NCI-H1092 treated with DMSO at 0.1 percent for 48 hours (cell line): Measurements from ENCODE around the gene NEK3.
"Not testable (repeated sequence)": the region's sequence is repeated elsewhere in the genome, so short reads cannot be mapped to it uniquely, and the experiment has no call there.

Experiments used
- DNase-seq: peaks from one replicate; lab custom pipeline; 2025; lab: John Stamatoyannopoulos, UW

NEK3 gene

DNA sequence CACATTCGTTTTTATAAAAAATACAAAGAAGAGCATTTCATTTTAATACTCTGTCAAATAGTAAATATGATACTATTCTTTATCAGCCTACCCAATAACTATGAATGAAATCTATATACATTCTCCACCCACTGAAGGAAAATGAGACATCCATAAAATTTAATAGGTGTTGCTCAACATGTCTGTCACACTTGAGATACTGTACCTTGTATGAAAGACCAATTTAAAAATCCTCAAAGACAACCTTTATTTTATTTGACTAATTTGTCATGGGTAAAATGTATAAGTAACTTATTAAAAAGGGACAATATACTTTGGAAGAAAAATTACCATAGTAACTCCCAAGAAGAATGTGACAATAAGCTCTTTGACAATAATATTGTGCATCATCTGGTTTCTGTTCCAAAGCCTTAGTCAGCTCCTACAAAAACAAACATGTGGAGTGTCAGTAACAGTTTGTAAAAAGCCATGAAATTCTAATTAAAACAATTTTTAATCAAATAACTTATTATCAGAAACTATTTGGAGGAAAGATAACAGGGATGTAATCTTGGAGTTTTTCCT lies 11.5 kb upstream of the NEK3 start:
- not testable (repeated sequence) for DNase-seq

- no peak for DNase-seq
These were observed 10.4 kb upstream of the NEK3 start for GRCh38 chr13:52169839-52170238.

- no peak for DNase-seq
These were observed 6.0 kb upstream of the NEK3 start for GRCh38 chr13:52165411-52165810.

GRCh38 chr13:52164989-52165388 lies 5.6 kb upstream of the NEK3 start:
- DNase-seq: no peak

GRCh38 chr13:52163878-52164277 lies 4.5 kb upstream of the NEK3 start:
- DNase-seq: not testable (repeated sequence)

DNA sequence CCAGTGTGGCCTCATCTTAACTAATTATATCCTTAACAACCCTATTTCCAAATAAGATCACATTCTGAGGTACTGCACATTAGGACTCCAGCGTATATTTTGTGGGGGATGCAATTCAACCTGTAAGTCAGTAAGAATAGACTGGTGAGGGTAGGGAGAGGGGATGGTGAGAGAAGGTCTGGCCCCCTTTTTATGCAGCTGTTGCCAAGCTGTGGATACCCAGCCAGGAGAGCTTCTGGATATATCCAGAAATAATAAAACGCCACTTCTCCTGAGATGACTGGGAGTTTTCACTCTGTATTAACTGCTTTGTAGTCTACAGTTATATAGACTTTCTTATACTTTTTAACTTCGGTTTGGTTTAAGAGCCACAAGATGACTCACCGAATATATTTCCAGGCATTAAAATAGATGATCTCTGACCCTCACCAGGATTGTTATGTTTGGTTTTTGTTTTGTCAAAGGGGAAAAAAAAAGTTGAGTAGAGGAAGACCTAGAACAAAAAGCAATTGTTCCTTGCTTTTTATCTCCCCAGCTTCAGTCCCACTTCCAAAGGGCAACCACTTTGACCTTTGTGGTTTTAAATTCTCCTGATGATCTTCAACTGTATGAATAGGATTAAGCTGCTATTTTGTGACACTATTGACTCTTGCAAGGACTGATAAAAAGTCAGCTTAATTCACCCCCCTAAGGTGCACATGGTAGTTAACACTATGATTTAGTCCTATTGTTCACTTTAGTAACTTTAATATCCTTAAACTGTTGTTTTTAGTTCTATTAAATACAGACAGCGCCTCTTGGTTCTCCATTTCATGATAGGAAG lies 3.1 kb upstream of the NEK3 start:
- DNase-seq: no peak

DNA sequence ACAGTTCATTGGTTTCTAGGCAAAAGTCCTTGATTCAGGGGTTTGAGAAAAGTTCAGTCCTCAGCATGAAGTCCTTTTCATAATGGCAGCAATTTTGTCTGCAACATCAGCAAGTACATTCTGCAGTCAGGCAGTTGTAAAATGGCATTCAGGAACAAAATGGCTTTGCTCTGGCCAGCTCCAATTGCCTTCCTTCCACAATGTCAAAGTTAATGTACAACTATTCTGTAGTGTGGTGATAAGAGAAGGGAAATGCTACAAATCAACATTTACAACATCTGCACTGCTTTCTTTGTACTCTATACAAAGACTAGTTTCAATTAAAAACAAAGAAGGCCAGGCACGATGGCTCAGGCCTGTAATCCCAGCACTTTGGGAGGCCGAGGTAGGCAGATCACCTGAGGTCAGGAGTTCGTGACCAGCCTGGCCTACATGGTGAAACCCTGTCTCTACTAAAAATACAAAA lies 1.8 kb upstream of the NEK3 start:
- no peak for DNase-seq

DNA sequence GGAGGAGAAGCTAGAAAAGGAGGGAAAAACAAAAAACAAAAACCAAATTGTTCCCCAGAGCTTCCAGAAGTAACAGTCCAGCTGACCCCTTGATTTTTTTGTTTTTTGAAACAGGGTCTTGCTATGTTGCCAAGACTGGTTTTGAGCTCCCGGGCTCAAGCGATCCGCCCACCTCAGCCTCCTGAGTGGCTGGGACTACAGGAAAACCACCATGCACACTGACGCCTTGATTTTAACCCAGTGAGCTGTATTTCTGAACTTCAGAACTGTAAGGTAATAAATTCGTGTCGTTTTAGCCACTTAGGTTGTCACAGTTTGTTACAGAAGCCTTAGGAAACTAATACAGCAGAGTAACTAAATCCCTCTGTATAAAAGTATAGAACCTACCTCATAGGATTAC lies 1.1 kb upstream of the NEK3 start:
- DNase-seq: no peak

- no peak for DNase-seq
These were observed 656 bp upstream of the NEK3 start for GRCh38 chr13:52160053-52160452.

DNA sequence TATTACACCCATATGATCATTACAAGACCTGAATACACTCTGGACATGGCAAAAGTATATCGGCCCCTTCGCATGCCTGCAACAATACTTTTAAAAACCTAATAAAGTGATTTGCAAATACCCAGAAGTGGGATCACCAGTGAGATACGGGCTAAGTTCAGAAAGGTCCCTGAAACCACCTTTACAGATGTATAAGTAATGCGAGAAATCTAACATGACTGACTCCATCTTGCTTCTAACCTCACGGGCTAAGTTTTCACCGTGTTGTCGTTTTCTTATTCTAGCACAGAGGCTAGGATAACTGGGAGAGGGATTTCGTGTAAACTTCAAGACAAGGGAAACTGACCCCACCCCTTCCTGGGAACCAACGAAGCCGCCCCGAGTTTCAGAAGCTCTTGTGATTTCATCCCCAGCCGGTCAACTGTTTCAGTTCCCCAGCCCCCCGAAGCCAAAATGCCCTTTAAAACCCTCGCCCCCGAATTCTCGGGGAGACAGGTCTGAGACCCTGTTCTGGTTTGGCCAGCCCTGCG lies 703 bp downstream of the NEK3 start:
- no peak for DNase-seq

GRCh38 chr13:52156724-52157261 lies 2.6 kb downstream of the NEK3 start:
- DNase-seq: no peak

GRCh38 chr13:52155177-52155576 lies 4.2 kb downstream of the NEK3 start:
- no peak for DNase-seq

DNA sequence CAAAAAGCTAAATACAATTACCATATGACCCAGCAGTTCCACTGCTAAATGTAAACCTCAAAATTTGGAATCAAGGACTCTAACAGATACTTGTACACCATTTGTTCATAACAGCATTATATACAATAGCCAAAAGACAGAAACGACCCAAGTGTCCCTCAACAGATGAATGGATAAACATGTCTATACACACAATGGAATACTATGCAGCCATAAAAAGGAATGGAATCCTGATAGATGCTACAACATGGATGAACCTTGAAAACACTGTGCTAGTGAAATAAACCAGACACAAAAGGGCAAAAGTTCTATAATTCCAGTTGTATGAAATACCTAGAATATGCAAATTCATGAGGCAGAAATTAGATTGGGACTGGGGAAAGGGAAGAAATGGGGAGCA lies 12.2 kb downstream of the NEK3 start:
- DNase-seq: no peak

DNA sequence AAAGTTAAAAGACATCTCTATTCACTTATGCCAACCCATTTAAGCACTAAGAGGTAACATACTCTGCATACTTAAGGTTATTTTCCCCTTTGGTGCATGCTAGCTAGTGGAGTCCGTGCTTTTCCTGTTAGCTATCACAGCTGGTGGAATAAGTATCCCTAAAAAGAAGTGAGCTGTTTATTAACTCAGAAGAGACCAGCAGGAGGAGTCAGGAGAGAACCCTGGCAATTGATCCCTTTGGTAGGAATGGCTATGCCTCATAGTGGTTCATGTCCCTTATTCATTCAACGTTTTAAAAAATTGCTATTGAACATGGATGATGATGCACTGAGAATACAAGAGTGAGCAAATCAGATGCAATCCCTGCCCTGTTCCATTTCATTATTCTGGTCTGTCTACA lies 18.1 kb downstream of the NEK3 start:
- no peak for DNase-seq

- DNase-seq: no peak
These were observed 21.9 kb downstream of the NEK3 start for GRCh38 chr13:52137489-52137888.

DNA sequence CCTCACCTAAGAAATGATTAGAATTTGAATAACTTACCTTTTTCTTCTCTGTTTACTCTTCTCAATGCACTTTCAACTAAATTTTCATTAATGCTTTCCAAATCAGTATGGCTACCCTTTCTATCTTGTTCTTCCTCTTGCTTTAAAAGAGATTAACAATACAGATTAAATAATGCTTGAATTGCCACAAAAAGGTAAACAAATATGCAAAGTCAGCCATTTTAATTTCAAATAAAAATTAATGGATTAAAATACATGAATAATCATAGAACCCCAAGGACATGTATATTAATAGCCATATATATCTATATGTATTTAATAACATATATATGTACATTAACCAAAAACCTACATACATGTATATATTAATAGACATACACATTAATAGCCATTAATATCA lies 22.6 kb downstream of the NEK3 start:
- no peak for DNase-seq

DNA sequence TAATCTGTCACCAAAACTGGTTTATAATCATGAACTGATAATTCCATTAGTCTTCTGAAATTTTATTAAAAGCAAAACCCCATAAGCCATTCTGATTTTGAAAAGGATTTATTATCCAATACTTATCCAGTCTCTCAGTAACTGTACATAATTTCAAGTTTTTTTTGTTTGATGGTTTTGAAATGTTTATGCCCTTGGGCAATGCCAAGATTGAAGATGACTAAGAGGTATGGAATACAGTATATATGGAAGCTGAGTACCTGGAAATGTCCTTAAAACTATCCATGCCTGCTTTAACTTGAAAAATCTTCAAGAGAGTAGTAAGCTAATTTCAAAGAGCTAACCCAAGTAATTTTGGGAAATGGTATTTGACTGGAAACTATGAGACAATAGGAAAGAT lies 28.8 kb downstream of the NEK3 start:
- no peak for DNase-seq

DNA sequence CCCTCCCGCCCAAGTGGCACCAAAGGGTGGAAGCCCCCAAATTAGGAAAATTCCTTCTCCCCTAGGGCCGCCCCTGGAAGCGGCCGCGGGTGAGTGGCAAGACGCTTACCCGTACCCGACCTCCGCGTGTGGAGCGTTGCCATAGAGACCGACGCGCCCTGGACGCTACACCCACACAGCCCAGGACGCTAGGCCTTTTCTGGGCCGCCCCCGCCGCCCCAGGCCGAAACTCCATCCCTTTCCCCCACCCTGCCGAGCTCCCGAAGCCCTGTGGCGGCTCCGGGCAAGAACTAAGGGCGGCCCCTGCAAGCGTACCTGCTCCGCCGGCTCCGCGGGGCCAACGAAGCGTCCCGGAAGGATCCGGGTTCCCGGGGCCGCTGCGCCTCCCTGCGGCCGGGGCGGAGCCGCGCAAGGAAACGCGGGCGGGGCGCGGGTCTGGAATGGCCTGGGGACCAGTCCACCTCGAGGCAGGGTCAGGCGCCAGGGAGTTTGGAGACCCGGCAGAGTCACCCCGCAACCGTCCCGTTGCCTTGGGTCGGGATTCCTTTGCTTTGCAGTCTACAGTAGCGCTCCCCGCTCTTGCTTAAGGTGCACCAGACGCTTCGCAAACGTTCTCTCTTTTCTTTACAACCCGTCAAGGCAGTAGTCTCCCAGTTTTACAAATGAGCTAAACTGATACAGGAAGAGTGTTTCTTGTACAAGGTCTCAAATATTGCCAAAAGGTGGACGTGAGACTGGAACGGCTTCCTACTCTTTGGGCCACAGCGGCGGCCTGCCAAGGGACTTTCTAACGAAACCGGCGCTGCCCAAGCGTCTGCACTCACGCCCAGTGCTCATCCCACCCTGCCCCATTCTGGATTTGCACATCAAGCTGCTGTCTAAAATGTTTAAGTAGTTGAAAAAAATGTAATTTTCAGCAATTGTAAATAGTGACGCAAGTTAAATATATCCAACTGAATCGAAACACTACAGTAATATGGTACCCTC lies 30.4 kb downstream of the NEK3 start, which contains the start of gene NEK5:
NEK5 (minus strand) TSS at position 360 of the 987 bp plus-strand sequence. CDS start 1,591 bp downstream, outside the sequence.
- peak; percentile 46 for DNase-seq

DNA sequence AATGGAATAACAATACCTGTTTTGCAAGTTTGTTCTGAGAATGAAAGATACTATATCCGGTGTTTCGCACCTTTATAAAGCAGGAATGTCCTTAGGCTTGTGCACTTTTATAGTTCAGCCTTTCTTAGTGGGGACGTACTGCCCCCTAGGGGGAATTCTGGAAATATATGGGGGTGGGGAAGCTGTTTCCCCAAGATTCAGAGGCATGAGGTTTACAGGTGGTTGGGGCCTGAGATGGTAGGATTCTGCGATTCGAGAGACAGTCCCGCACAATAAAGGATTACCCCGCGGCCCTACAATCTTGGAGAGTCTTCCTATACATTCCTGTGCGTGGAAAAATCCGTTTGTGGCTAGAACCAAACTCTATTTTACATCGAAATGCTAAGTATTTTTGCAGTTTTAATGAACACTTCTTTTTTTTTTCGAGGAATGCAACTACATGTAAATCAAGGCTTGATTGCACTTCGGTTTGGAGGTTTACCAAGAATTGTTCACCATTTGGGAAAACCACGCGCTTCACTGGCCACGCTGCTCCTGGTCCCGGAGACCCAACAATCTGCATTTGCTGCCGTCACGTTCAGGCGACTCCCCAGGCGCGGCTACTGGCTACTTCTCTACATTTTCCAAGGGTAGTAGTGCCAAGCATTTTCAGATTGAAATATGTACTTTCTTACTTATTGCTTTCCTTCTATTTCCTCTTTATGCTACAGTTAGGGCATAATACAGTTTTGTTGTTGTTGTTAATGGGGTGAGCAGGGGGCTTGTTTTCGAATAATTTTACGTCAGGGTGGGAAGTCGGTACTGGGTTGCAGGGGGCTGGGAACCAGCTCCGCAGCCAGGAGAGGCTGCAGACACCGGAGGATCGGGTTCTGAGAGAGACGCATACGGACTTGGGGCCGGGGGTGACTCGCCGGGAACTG lies 31.4 kb downstream of the NEK3 start:
- peak; percentile 54 for DNase-seq

GRCh38 chr13:52127378-52127777 lies 32.0 kb downstream of the NEK3 start:
- no peak for DNase-seq

DNA sequence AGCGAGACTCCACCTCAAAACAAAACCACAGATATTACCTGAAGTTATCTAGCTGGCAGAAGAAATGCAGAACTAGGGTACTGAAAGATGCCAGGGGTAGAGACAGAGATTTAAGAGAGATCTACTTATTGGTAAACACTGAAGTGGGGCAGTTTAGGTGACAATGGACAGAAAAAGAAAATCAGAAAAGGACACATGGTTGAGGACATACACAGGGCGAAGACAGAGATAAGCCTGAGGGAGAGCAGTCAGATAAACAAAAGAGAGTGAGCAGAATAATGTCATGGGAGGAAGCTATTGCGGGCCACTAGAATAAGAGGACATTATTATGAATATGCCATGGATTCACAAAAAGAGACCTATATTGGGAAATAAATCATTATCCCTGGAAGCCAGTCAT lies 33.9 kb downstream of the NEK3 start:
- DNase-seq: no peak
